ELR (cell line): ENCODE data around the gene VPS13A.
A peak's percentile ranks its signal among the peaks of the same experiment; 100 is the strongest.
"Not testable (repeated sequence)": the region's sequence is repeated elsewhere in the genome, so short reads cannot be mapped to it uniquely, and the experiment has no call there.

ENCODE experiments used
- DNase-seq: peaks from one replicate; pipeline ENCODE4 v3.0.0-alpha.2; 2015; ENCODE audit warnings: low read depth

VPS13A gene

DNA sequence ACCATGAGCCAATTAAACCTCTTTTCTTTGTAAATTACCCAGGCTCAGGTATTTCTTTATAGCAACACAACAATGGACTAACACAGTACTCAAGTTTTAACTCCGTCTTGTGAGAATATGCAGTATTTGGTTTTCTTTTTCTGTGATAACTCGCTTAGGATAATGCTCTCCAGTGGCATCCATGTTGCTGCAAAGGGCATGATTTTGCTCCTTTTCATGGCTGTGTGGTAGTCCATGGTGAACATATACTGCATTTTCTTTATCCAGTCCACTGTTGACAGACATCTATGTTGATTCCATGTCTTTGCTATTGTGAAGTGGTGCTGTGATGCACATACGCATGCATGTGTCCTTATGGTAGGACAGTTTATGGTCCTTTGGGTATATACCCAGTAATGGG, 10.9 kb downstream of the VPS13A start:
- no peak for DNase-seq

GRCh38 chr9:77194423-77194822, 17.1 kb downstream of the VPS13A start:
- DNase-seq = peak; percentile 36

DNA sequence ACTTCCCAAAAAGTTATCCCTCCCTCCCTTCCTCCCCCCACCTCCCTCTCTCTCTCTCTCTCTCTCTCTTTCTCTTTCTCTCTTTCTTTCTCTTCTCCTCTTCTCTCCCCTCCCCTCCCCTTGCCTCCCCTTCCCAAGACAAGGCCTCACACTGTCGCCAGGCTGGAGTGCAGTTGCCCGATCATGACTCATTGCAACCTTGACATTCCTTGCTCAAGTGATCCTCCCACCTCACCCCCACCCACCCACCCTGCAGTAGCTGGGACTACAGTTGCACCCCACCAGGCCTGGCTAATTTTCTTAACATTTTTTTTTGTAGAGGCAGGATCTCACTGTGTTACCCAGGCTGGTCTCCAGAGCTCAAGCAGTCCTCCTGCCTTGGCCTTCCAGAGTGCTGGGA, 32.8 kb downstream of the VPS13A start:
- peak; percentile 25 for DNase-seq

DNA sequence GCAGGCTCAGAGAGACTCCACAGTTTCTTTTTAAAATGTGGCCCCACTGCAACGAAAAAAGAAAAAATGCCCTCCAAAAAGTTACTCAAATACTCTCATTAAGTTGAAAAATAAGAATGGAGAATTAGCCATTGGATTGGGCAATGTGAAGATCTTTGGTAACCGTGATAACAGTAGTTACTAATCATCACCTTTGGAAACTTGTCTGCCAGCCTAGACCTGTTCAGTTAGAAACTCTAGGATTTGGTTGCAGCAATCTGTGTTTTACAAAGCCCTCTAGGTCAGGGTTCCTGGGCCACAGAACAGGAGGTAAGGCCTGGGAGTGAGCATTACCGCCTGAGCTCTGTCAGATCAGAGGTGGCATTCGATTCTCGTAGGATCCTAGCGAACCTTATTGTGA, 34.2 kb downstream of the VPS13A start:
- no peak for DNase-seq

- no peak for DNase-seq
These were observed 35.5 kb downstream of the VPS13A start for GRCh38 chr9:77212801-77213200.

DNA sequence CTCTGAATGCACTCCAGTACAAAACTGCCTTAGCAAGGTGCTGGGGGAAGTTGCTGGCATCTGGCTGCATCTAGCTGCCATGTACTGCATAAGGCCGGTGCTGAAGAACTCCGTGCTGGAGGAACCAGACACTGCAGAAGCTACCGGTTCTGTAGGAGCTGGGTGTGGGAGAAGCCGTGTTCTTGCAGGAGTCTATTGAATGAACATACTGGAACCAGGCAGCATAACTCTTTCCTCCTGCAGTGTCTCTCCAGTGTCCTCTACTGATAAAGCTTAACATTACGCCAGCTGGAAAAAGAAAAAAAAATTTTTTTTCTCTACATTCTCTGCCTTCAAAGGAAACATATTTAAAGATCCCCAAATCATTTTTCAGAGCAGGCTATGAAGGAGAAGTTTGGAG, 38.5 kb downstream of the VPS13A start:
- peak; percentile 28 for DNase-seq

- peak; percentile 83 for DNase-seq
These were observed 41.3 kb downstream of the VPS13A start for GRCh38 chr9:77218612-77219011.

- no peak for DNase-seq
These were observed 44.1 kb downstream of the VPS13A start for GRCh38 chr9:77221431-77221830.

- peak; percentile 48 for DNase-seq
These were observed 47.5 kb downstream of the VPS13A start for GRCh38 chr9:77224746-77225312.

DNA sequence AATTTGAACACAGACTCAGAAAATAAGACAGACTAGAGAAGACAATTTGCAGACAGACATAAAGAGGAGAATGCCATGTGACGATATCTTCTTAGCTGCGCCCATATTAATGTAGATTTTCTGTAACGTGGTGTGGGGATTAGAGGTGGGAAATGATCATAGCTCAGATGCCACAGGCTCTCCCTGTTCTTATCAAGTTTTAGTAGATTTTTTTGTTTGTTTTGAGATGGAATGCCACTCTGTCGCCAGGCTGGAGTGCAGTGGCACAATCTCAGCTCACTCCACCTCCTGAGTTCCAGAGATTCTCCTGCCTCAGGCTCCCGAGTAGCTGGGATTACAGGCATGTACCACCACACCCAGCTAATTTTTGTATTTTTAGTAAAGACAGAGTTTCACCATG, 59.4 kb downstream of the VPS13A start:
- DNase-seq = no peak

GRCh38 chr9:77237896-77238295, 60.6 kb downstream of the VPS13A start:
- DNase-seq = no peak

DNA sequence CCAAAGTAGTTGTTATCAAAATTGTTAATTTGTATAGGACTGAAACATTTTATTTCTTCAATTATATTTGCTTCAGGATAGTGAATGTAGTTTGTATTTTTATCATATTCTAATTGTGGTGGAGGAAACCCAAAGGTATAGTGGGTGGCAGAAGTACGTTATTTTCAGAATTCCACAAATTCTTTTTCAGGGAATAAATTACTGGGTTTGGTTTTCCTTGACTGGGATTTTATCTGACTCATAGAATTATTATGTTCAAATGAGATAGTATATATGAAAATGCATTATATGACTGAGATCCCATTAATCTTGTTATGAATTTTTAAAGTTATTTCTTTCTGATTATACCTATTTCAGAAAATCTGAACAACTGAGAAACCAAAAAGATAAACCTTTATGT, 73.7 kb downstream of the VPS13A start:
- peak; percentile 14 for DNase-seq

GRCh38 chr9:77257275-77257674, 79.9 kb downstream of the VPS13A start:
- DNase-seq = no peak

- no peak for DNase-seq
These were observed 84.3 kb downstream of the VPS13A start for GRCh38 chr9:77261605-77262004.

DNA sequence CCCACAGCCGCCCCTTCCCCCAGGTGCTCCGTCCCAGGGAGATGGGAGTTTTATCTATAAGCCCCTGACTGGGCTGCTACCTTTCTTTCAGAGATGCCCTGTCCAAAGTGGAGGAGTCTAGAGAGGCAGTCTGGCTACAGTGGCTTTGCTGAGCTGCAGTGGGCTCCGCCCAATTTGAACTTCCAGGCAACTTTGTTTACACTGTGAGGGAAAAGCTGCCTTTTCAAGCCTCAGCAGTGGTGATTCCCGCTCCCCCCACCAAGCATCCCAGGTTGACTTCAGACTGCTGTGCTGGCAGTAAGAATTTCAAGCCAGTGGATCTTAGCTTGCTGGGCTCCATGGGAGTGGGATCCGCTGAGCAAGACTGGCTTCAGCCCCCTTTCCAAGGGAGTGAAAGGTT, 90.4 kb downstream of the VPS13A start:
- not testable (repeated sequence) for DNase-seq

DNA sequence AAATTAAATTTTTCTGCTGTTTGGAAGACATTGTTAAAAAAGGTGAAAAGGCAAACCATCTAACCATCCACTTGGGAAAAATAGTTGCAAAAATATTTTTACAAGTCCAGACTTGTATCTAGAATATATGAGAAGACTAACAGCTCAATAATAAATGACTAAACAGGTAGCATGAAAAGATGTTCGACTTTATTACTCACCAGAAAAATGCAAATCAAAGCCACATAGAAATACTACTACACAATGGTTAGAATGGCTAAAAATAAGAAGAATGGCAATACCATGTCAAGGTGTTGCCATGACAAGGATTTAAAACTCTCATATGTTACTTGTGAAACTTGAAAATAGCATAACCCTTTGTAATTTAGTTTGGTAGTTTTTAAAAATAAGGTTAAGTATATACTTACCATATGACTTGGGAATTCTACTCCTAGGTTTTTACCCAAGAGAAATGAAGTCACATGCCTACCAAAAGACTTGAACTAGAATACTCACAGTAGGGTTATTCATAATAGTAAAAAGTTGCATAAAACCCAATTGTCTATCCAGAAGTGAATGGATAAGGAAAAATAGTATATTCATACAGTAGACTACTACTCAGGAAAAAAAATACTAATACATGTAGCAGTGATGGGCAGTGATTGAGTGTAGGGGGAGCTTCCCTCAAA, 93.8 kb downstream of the VPS13A start:
- no peak for DNase-seq

DNA sequence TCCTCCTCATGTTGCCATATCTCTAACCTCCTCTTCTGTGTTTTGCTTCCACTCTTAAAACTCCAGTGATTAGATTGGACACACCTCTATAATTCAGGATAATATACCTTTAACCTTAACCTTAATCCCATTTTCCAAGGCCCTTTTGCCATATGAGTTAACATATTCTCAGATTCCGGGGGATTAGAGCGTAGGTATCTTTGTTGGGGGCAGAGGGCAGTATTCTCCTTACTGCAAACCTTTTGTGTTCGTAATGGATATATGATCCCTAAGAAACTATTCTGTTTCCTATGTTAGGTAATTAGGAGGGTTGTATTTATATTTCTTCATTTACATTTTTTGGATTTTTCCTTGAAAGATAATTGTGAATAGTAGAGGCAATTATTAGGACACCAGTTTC, 99.5 kb downstream of the VPS13A start:
- DNase-seq = no peak

- no peak for DNase-seq
These were observed 100.4 kb downstream of the VPS13A start for GRCh38 chr9:77277719-77278118.

DNA sequence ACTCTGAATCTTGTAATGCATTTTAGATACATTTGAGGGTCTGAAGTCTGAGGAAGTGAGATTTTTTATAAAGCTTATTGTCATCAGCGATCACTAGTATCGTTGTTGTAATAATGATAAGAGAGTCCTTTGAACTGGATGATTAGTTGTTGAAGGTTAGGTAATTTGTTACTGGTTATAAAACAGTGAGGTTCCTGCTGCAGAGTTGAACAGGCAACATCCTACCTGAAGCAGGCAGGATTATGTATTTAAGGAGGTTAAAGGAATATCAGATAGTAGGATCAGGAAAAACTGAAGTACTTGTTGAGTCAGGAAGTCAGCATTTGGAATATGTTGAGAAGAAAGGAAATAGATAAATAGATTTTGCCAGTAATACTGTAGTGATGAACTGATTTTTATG, 106.7 kb downstream of the VPS13A start:
- no peak for DNase-seq

GRCh38 chr9:77284616-77285015, 107.3 kb downstream of the VPS13A start:
- no peak for DNase-seq

DNA sequence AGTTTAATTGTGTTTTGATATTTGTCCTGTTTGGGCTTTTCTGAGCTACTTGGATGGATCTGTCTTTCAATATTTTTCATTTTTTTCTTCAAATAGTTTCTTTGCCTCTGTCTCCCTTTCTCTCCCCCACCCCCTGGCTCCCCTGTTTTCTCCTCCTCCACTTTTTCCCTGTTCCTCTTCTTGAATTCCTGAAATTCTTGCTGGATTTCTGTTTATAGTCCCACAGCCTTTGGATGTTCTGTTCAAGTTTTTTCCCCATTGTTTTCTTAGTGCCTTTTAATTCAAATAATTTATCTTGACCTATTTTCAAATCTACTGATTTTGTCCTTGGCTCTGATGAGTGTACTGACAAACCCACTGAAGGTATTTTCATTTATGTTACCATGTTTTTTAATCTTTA, 113.0 kb downstream of the VPS13A start:
- no peak for DNase-seq

DNA sequence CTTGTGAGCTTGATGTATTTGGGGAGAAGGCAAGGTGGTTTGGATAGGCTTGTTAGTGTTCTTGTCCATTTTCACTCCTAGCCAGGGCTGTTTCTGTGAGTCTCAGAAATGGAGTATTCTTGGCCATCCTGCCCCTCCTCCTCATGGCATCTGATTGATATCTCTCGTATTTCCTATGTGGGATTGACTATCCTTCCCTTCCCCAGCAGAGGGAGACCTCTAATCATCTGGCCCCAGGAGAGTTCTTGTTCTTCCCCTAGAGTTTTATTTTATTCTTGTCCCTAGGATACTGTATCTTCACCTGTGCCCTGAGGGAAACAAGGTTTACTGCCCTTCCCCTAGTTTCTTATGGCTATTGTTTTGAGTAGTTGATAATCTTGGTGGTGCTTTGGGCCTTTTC, 114.4 kb downstream of the VPS13A start:
- DNase-seq = peak; percentile 58

GRCh38 chr9:77293949-77294348, 116.6 kb downstream of the VPS13A start:
- DNase-seq = no peak

GRCh38 chr9:77304543-77304942, 127.2 kb downstream of the VPS13A start:
- DNase-seq = no peak
